Measurements from ENCODE around the gene PCDH9.
"Not testable (repeated sequence)": the region's sequence is repeated elsewhere in the genome, so short reads cannot be mapped to it uniquely, and the experiment has no call there.

Gene PCDH9

GRCh38 chr13:66811455-66811854 is 418.7 kb downstream of the PCDH9 start:
- no peak for DNase-seq

GRCh38 chr13:66809485-66809884 is 420.7 kb downstream of the PCDH9 start:
- DNase-seq = no peak

- DNase-seq = no peak
These were observed 422.9 kb downstream of the PCDH9 start for GRCh38 chr13:66807251-66807650.

- DNase-seq = peak; percentile 32
These were observed 424.5 kb downstream of the PCDH9 start for GRCh38 chr13:66805657-66806056.

GRCh38 chr13:66803808-66804456 is 426.2 kb downstream of the PCDH9 start:
- peak; percentile 26 for DNase-seq

- no peak for DNase-seq
These were observed 426.9 kb downstream of the PCDH9 start for GRCh38 chr13:66803013-66803807.

- DNase-seq = no peak
These were observed 434.5 kb downstream of the PCDH9 start for GRCh38 chr13:66795636-66796035.

- no peak for DNase-seq
These were observed 435.6 kb downstream of the PCDH9 start for GRCh38 chr13:66794340-66795031.

GRCh38 chr13:66790861-66791260 is 439.3 kb downstream of the PCDH9 start:
- DNase-seq = no peak

- no peak for DNase-seq
These were observed 448.9 kb downstream of the PCDH9 start for GRCh38 chr13:66781241-66781640.

GRCh38 chr13:66780814-66781213 is 449.3 kb downstream of the PCDH9 start:
- no peak for DNase-seq

- DNase-seq = no peak
These were observed 451.7 kb downstream of the PCDH9 start for GRCh38 chr13:66778461-66778860.

- no peak for DNase-seq
These were observed 454.9 kb downstream of the PCDH9 start for GRCh38 chr13:66775196-66775595.

- no peak for DNase-seq
These were observed 456.1 kb downstream of the PCDH9 start for GRCh38 chr13:66774046-66774445.

GRCh38 chr13:66765559-66765958 is 464.6 kb downstream of the PCDH9 start:
- no peak for DNase-seq

GRCh38 chr13:66760678-66761077 is 469.5 kb downstream of the PCDH9 start:
- DNase-seq = not testable (repeated sequence)

GRCh38 chr13:66759919-66760318 is 470.2 kb downstream of the PCDH9 start:
- DNase-seq = no peak

- DNase-seq = no peak
These were observed 478.4 kb downstream of the PCDH9 start for GRCh38 chr13:66751691-66752090.

GRCh38 chr13:66748712-66749111 is 481.4 kb downstream of the PCDH9 start:
- no peak for DNase-seq

- no peak for DNase-seq
These were observed 484.8 kb downstream of the PCDH9 start for GRCh38 chr13:66745307-66745706.

- no peak for DNase-seq
These were observed 506.6 kb downstream of the PCDH9 start for GRCh38 chr13:66723576-66723975.

GRCh38 chr13:66716538-66716937 is 513.6 kb downstream of the PCDH9 start:
- no peak for DNase-seq

GRCh38 chr13:66714795-66715194 is 515.3 kb downstream of the PCDH9 start:
- no peak for DNase-seq

- no peak for DNase-seq
These were observed 526.0 kb downstream of the PCDH9 start for GRCh38 chr13:66704110-66704509.
